Astrocyte (in vitro differentiated cells and primary cell): ENCODE measurements around the gene RBFOX2.

Source experiments
- CTCF ChIP-seq: IDR thresholded peaks from 2 replicates; pipeline ENCODE4 v1.5.1; 2011; ENCODE audit warnings: low read depth, mild to moderate bottlenecking, inconsistent platforms, low read length, moderate library complexity; ENCODE audit not compliant: insufficient read depth
- EZH2 ChIP-seq: IDR thresholded peaks from 2 replicates; pipeline ENCODE4 v1.6.1; 2012; ENCODE audit warnings: mild to moderate bottlenecking, low read length, inconsistent platforms; ENCODE audit not compliant: insufficient read depth

- TF ChIP-seq CTCF (no peak), EZH2 (no peak)
These were observed 114.3 kb downstream of the RBFOX2 start for GRCh38 chr22:35914357-35914664.
